ENCODE results near the gene GLB1L3.

Gene GLB1L3

DNA sequence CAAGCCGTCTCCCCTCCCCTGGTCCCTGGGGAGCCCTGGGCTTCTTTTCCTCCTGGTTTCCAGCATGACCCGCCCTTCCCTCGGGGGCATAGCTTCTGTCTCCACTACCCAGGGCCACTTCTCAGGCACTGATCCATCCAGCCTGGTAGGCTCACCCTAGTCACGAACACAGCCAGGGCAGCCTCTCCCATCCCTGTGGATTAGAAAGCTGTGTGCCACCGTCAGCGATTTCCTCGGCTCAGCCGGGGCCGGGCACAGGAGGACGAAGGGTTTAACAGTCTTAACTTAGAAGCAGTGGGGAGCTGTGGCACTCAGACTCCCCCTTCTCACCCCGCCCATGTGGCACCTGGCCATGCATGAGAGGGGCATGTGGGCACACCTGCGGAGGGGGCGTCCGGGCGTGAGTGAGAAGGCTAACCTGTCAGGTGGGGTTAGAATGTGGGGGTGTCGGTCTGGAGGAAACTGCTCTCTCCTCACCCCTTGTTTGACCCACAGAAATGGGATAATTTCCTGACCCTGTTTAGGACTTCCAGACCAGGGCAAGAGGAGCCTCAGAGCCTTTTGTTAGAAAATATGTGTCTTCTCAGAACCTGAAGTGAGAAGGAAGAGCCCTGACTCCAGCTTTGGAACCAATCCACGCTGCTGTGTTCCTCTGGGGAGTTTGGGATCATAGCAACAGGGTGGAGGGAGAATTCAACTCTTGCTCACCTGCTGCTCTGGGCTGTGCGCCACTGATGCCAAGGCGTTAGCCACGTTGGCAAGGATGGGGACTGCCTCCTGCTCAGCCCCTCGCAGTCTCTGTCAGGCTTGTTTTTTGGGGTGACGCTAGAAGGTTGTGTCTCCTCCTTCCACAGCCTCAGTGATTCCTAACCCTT, 70.2 kb downstream of the GLB1L3 start:
- DNase-seq, result no peak

DNA sequence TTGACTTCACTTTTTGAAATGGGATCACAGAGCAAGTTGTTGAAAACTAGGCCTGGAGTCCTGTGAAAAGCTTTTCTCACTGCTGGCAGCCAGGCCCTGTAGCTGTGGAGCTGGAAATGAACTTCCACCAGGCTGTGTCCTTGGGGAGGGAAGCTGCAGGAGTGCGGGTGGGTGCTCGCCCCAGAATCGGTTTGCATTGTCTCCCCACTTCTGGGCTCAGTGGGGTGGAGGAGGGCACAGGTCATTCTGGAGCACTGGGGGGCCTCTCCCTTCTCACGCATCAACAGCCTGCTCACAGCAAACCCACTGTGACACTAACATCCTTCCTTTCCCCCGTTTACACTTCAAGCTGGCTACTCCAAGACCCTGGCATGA, 70.8 kb downstream of the GLB1L3 start:
- no peak for DNase-seq

DNA sequence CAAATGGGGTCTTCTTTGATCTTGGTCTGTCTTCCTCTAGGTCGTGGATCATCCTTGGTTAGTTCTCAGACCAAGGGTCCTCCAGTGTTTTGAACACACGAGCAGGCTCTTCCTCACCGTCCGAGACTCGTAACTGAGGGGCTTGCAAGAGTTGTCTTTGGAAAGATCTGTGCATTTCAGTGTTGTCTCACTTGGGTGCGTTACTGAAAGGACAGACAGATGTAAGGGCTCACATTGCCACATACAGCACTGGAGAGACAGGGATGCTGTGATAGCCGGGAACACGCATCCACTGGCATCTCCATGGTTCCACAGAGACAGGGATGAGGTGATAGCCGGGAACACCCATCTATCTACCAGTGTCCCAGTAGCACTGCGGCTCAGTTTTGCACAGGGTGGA, 71.3 kb downstream of the GLB1L3 start:
- no peak for DNase-seq

DNA sequence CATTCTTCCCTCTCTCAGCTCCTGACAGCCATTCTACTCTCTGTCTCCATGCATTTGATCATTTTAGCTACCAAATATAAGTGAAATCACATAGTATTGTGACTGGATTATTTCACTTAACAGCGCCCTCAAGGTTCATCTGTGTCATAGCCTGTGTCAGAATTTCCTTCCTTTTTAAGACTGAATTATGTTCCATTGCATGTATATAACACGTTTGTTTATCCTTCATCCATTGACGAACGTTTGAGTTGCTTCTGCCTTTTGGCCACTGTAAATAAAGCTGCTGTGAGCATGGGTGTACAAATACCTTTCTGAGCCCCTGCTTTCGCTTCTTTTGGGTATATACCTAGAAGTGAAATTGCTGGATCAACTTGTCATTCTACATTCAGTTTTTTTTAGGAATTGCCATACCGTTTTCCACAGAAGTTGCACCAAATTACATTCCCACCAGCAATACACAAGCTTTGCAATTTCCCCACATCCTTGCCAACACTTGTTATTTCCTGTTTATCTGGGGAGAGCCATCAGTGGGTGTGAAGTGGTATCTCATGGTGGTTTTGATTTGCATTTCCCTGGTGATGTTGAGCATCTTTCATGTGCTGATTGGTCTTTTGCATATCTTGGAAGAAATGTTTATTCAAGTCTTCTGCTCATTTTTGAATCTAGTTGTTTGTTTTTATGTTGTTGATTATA, 73.1 kb downstream of the GLB1L3 start:
- DNase-seq, result no peak

DNA sequence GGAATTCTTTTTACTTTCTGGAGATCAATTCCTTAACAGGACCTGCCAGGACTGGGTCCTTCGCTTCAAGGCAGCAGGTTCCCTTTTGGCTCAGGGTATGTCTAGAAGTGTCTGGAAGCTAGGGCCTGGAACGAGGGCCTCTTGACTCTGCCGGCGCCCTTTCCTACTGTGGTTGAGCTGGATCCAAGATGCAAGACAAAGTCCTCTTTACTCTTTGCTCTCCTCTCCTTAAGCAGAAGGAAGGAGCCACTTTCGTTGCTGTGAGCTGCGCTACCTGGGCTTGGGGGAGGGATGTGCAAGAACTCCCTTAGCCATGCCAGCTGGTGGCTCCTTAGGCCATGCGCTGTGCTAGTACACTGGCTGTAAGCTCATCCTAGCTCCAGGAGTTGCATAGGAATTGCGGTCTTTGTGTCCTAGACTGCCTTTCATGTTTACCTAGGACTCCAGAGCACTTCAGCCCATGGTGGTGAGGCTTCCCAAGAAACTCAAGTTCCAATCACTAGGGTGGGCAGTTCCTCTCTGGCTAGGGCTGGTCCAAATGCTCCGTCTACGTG, 73.7 kb downstream of the GLB1L3 start:
- DNase-seq, result no peak

DNA sequence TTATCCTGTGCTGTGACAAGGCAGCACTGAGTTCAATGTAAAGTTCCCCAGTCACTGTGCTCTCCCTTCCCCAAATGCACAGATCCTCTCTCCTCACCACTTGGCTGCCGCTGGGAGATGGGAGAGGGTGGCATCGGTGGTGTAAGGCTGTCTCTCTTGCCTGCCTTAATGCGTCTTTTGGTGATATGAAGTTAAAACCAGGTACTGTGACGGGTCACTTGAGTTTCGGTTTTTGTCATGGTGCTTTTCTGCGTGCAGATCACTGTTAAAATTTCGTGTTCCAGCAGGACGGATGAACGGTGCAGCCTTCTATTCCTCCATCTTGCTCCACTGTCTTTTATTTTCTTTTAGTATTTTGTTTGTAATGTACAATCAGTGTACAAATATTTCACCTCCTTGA, 74.2 kb downstream of the GLB1L3 start:
- no peak for DNase-seq

DNA sequence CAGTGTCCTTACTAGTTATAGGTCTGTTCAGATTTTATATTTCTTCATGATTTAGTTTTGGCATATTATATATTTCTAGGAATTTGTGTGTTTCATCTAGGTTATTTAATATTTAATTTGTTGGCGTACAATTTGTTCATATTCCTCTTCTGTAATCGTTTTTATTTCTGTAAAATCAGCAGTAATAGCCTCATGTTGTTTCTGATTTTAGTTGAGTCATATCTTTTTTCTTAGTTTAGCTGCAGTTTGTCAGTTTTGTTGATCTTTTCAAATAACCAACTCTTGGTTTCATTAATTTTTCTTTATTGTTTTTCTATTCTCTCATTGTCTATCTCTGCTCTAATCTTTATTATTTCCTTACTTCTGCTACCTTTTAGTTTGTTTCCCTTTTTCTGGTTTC, 75.9 kb downstream of the GLB1L3 start:
- DNase-seq, result no peak

DNA sequence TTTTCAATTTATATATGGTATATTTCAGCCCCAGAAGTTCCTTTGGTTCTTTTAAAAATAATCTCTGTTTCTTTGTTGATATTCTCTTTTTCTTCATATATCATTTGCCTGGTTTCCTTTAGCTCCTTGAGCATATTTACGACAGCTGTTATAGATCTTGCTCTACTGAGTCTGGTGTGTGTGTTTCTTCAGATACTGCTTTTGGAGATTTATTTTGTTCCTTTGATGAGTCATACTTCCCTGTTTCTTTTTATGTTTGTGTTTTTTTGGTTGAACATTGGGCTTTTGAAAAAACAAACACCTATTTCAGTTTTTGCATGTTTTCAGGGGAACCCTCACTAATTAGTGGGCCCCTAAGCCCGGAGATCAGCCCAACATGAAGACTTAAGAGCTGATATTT, 79.0 kb downstream of the GLB1L3 start:
- no peak for DNase-seq

DNA sequence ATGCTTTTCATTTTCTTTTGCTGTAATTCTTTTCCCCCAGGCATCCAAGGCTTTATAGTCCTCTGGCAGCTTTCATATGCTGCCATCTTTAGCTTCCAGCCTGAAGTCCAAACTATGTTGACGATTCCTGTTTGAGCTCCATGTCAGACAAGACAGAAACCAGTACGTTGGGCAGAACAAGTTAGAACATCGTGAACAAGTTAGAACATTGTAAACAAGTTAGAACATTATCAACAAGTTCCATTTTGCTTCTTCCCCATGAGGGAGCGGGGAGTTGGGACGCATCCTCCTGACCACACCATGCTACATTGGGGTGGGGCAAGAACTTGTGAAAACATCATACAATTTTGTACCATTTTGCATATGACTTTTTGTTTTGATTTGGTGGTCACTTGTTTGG, 79.5 kb downstream of the GLB1L3 start:
- DNase-seq, result no peak

DNA sequence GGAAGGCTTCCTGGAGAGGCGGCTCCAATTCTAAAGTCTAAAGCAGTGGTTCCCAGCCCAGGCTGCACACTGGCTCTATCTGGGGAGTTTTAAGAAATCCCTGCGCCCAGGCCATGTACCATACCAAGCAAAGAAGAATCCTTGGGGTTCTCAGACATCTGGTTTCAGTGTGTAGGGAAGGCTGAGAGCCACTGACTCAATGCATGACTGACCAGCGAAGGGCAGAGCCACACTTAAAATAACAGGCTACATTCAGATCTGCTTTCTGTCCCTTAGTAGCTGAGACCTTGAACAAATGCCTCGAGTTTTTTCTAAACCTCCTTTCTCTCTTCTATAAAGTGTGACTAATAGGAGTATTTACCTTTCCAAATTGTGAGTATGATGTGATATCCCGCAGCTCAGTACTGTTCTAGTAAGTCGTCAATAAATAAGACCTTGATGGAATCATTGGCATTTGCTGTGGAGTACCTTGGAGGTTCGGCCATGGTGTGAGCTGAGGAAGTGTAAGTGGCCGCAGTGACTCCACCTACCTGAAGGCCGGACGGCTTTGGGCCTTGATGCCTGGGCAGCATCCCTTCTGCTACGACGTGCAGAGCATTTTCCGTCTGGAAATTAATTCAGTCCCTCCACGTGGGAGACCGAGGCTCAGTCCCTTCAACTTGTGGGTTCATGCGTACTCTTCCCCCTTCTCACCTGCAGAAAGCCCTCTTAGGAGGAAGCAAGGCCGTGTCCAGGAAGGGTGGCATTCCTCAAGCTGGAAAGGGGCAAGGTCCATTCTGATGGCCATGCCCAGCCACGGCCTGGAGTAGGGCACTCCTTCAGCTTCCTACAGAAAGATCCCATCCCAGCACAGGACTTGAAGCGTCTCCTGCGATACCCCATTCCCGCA, 80.7 kb downstream of the GLB1L3 start:
- no peak for DNase-seq

DNA sequence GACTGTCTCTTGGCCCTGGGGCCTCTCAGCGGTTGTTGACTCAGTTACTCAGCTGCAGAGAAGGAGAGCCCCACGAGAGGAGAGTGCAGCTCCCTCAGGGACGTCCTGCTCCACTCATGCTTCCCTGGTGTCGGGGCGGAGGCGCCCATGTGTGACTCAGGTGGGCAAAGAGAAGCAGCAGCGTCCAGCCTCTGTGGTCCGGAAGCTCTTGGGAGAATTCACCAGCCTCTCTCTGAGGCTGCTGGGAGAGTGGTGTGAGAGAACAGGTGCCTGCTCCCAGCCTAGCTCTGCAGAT, 81.3 kb downstream of the GLB1L3 start:
- no peak for DNase-seq

DNA sequence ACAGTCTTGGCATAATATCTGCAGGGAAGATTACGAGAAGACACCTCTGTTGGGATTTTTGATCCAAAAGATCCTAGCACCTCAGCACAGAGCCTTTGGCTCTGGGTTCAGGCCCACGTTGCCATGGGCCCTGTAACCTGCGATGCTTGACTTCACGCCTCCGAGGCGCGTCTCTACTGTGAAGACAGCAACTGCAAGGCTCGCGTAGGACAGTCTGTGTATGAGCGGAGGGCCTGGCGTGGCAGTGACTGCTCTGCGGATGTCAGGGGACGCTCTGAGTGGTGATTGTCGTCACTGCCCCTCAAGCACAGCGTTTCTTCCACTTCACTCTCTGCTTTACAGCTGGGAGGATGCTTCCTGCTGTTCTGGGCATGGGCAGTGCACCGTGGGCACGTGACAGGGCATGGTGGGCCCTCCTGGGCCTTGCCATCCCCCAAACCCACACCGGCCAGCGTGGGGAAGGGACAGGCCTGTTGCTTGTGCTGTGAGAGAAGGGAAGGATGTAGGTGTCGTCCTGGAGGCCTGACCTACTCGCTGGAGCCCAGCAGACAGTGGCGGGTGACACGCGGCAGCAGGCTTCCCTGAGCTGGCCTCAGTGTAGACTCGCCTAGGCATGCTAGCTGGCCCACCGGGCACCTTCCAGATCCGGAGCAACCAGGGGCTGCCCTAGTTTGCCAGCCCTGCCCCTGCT, 82.1 kb downstream of the GLB1L3 start:
- no peak for DNase-seq

DNA sequence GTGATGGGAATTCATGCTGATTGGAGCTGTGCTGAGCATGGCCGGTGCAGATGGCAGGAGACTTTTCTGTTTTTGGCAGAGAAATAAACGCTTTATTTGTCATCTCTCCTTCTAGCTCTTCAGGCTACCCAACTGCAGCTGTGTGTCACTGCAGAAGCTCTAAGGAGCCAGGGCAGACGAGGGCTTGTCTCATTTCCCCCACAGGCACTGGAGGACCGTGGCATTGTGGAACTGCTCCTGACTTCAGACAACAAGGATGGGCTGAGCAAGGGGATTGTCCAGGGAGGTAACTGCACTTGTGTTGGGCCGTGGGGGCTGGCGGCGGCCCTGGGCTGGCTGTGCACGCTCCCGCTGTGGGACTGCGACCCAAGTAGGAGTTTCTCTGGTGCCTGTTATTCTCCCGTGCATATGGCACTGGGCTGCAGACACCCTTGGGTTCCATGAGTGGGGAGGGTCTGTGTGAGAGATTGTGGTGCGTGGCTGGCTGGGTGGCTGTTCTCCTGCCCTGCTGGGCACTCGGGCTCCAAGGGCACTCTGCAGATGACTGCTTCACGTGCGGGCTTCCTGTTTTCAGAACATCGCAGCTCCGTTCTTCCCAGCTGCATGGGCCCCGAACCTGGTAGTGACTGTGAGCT, 82.8 kb downstream of the GLB1L3 start:
- no peak for DNase-seq

DNA sequence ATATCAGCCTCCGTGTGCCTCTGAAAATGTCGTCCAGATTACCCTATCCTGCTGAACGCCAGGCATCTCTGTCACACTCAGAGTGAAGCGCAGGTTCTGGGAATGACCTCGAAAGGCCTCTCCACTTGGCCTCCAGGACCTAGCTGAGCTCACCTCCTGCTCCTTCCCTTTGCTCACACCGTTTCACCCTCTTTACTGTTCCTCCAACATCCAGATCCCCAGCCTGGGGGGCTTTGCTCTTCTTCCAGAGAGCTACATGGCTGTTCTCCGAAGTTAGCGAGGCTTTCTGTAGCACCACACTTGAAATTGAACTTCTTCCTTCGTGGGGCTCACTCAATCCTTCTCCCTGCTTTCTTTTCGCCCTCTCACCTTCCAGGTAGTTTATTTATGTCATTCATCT, 83.5 kb downstream of the GLB1L3 start:
- no peak for DNase-seq

DNA sequence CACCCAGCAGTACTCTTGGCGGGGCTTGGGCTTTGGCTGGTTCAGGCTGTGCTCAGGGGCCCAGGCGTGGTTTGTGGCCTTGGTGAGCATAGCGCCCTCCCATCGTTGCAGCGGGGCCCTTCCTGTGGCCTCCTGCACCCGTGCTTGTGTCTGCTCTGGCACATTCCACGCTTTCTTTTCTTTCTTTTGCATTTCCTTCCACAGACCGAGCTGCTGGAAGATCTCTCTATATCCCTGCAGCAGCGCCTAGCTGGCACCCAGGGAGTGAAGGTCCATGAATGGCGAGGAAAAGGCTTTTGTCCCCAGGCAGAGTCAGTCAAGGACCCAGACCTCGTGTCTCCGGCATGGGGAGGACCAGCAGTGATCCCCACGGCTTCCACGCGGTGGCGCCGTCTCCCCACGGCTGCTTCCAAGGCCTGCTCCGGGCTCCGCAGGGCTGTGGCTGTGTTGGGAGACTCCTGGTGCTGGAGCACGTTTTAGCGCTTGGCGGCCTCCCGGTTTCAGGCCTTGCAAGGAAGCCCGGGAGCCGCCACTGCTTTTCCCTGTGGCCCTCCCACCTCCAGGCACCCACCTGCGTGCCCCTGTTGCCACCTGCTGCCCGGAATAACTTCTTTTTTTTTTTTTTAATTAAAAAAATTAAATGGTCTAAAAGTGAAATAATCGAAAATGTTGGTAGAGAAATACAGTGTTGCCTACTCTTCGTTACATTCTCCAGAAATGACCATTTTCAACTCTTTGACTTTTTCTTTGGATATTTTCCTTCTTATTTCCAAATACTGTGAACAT, 84.1 kb downstream of the GLB1L3 start:
- DNase-seq, result peak; percentile 26

DNA sequence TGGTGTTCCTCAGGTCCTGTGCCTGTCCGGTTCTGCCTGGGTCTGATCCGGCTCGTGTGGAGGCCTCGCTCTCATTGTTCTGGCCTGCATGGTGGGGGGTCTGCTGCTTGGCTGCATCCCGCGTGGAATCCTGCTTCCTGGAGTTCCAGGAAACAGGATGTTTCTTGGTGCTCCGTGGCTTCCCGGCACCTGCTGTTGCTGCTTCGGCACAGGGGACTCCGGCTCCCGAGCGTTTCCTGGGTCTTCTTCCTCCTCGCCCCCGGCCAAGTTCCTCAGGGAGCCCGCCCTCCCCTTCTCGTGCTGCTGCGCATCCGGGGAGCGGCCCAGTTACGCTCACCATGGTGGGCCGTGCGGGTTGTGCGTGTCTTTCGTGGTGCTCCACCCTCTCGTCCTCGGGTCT, 85.5 kb downstream of the GLB1L3 start:
- DNase-seq, result no peak

DNA sequence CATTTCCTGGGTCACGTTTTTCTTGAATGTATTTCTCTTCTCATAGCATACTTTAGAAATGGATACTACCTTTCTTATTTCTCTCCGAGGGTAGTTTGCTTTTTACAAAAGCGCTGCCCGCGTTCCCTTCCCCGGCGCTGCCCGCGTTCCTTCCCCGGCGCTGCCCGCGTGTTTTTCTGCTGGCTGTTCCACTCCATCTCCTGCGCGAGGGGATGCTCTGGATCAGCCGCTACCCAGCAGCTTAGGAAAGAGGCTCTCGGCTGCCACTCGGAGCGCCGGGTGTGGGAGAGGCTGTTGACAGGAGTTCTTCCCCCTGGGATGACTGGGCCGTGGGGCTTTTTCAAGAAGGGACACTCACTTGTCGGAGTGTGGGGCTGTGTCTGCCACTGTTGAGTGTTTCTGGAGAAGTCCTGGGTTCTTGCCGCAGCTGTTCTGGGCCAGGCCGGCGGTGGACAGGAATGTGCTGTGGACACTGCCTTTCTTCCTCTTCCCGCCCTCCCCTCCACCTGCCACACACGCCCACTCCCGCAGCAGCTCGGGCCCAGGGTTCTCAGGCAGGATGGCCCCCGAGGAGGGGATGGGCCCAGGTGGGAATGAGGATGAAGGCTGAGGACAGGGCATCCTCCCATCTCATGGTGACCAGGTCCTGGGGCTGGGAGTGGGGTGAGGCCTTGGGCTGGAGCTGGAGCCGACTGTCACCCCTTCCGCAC, 86.2 kb downstream of the GLB1L3 start:
- DNase-seq, result no peak

DNA sequence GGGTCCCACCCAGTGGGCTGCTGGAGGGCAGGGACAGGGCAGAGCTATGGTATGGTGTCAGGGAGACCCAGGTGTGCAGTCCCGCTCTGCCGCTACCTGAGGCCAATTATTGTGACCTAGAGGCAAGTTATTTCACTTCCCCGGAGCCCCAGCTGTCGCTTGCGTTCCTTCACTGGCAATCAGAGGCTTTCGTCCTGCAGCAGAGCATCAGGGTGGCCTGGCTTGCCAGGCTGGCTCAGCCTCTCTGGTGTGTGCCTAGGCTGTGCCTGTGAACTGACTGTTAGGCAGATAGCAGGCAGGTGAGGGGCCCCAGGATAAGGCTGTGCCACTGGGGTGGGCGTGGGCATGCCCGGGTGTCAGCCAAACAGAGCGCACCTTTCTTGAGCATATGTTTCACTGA, 87.0 kb downstream of the GLB1L3 start:
- no peak for DNase-seq

DNA sequence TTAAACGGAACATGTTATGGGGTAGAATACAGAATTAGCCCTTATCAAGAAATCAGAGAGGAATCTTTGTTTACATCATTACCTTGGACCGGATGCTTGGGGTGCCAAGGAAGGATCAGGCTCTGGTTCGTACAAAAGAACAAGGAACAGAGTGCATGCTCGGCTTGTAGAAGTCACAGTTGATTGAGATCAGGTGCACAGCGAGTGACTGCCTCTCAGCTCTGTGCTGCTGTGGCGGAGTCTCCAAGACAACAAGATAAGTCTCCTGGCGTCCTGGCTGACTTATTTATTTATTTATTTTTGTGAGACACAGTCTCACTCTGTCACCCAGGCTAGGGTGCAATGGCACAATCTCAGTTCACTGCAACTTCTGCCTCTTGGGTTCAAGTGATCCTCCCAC, 87.4 kb downstream of the GLB1L3 start:
- no peak for DNase-seq

DNA sequence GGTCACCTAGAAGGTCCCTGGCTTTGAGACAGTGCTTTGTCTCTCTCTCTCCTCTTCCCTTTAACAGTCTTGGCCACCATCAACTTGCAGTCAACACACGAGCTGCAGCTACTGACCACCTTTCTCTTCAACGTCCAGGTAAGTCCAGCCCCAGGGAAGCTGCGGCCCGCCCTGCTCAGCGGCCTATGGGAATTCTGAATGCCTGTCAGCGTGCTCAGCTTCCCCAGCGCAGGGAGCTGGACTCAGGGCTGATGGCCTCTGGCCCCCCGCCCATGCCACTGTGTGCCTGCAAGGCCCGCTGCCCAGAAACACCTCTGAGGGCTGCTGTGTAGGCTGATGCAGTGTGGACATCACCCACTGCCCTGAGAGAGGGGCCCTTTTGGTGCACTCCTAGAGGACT, 88.1 kb downstream of the GLB1L3 start:
- no peak for DNase-seq

Measured in EL (cell line).